A673 (cell line): ENCODE measurements around the gene WNT3.

ENCODE experiments used
- CTCF ChIP-seq: fragments of 300-800, 200-600 bp; sonication (generic); conservative IDR thresholded peaks from 2 replicates; pipeline ENCODE4 v1.5.1; 2017; ENCODE audit warnings: low read depth, mild to moderate bottlenecking, antibody characterized with exemption, low read length, moderate library complexity, mixed read lengths
- EZH2 ChIP-seq: fragments of 200-600 bp; sonication (generic); IDR thresholded peaks from 2 replicates; pipeline ENCODE4 v1.6.1; 2017; ENCODE audit warnings: borderline replicate concordance, low read depth, mild to moderate bottlenecking, mixed read lengths, antibody characterized with exemption, low read length; ENCODE audit not compliant: poor library complexity, severe bottlenecking

- TF ChIP-seq CTCF (no peak), EZH2 (no peak)
These were observed 92.3 kb downstream of the WNT3 start for GRCh38 chr17:46726206-46726605.
